OCI-LY1 (cell line): ENCODE results near the gene CHST8.

Experiments
- CTCF ChIP-seq: fragments of 200-600 bp; sonication (generic), shearing (Covaris generic); IDR thresholded peaks from 2 replicates; pipeline ENCODE4 v1.5.1; 2017; ENCODE audit warnings: mild to moderate bottlenecking, antibody characterized with exemption, low read length, moderate library complexity, mixed read lengths
- EZH2 ChIP-seq: fragments of 200-600 bp; sonication (generic), shearing (Covaris generic); IDR thresholded peaks from 2 replicates; pipeline ENCODE4 v1.8.0; 2017; ENCODE audit warnings: borderline replicate concordance, mixed run types, mild to moderate bottlenecking, antibody characterized with exemption, low read length, moderate library complexity, mixed read lengths

- no peak for TF ChIP-seq CTCF
- TF ChIP-seq EZH2: no peak
Measured at GRCh38 chr19:33755099-33756035, 133.6 kb downstream of the CHST8 start.
